ENCODE measurements around the gene APBA1. TPM values are rescaled to one million over a fixed set of nuclear protein-coding genes. Genes with fewer than 3 reads are reported as not detected.

Gene APBA1
- total and polyA plus RNA-seq, 4 donors: 0.95 to 8.1 (median 2.8) TPM

GRCh38 chr9:69674716-69675438 is 2.7 kb upstream of the APBA1 start:
- Histone ChIP-seq H3K4me1 (ENCODE audit: control insufficient read depth in 5 of 5, insufficient read depth in 5 of 5, low read length in 5 of 5) (peaks cover 0 to 36% (median 19%) of the 10 kb centered on the region in 5 donors), H3K27ac (ENCODE audit: low read depth in 1 of 2, low read length in 1 of 2) (no peak overlapping the region), H3K27me3 (ENCODE audit: control insufficient read depth in 3 of 3, insufficient read depth in 3 of 3, low read length in 2 of 3) (no peaks in the 10 kb centered on the region), H3K9ac (ENCODE audit: insufficient read depth in 1 of 2, low read length in 2 of 2) (no peak overlapping the region), H3K36me3 (ENCODE audit: control insufficient read depth in 4 of 4, insufficient read depth in 4 of 4, low read length in 4 of 4) (no peaks in the 10 kb centered on the region), H3K9me3 (ENCODE audit: control insufficient read depth in 4 of 4, insufficient read depth in 3 of 4, low read length in 3 of 4) (no peaks in the 10 kb centered on the region), H3K4me3 (no peak overlapping the region)
- DNase-seq (peak in 2 of 3 donors; percentile 76 to 80), ATAC-seq (ENCODE audit: insufficient read depth, low FRiP score) (no peak)
- WGBS, 2 donors: 35 to 53% methylated on average over 3 of the region's 3 CpGs
- TF ChIP-seq CTCF (IDR thresholded peaks at IDR 0.05; ENCODE audit: control extremely low read depth, extremely low read depth): no peak

- no peak for ATAC-seq (ENCODE audit: insufficient read depth, low FRiP score)
- Histone ChIP-seq H3K9me3 (ENCODE audit: control insufficient read depth in 4 of 4, insufficient read depth in 3 of 4, low read length in 3 of 4) (no peaks in the 10 kb centered on the region), H3K9ac (ENCODE audit: insufficient read depth in 1 of 2, low read length in 2 of 2) (peak overlapping the region in 1 of 2 donors; percentile 54), H3K36me3 (ENCODE audit: control insufficient read depth in 4 of 4, insufficient read depth in 4 of 4, low read length in 4 of 4) (no peaks in the 10 kb centered on the region), H3K4me3 (no peak overlapping the region), H3K27me3 (ENCODE audit: control insufficient read depth in 3 of 3, insufficient read depth in 3 of 3, low read length in 2 of 3) (no peaks in the 10 kb centered on the region), H3K4me1 (ENCODE audit: control insufficient read depth in 5 of 5, insufficient read depth in 5 of 5, low read length in 5 of 5) (peaks cover 0 to 36% (median 19%) of the 10 kb centered on the region in 5 donors), H3K27ac (ENCODE audit: low read depth in 1 of 2, low read length in 1 of 2) (no peak overlapping the region)
- peak in 1 of 3 donors; percentile 29 for DNase-seq
- WGBS, 2 donors: 74 to 81% methylated on average over 11 of the region's 11 CpGs
- no peak for TF ChIP-seq CTCF (IDR thresholded peaks at IDR 0.05; ENCODE audit: control extremely low read depth, extremely low read depth)
Measured at GRCh38 chr9:69674112-69674685, 2.0 kb upstream of the APBA1 start.

GRCh38 chr9:69673311-69673640 is 1.1 kb upstream of the APBA1 start:
- peak; percentile 1 for ATAC-seq (ENCODE audit: insufficient read depth, low FRiP score)
- no peaks in the 10 kb centered on the region for H3K27me3 ChIP-seq (ENCODE audit: control insufficient read depth in 3 of 3, insufficient read depth in 3 of 3, low read length in 2 of 3)
- no peak for DNase-seq
- H3K9ac ChIP-seq (ENCODE audit: insufficient read depth in 1 of 2, low read length in 2 of 2): peak overlapping the region in 1 of 2 donors; percentile 84
- WGBS, 2 donors: 55 to 63% methylated on average over 6 of the region's 6 CpGs
- H3K4me3 ChIP-seq: no peak overlapping the region
- no peaks in the 10 kb centered on the region for H3K36me3 ChIP-seq (ENCODE audit: control insufficient read depth in 4 of 4, insufficient read depth in 4 of 4, low read length in 4 of 4)
- H3K4me1 ChIP-seq (ENCODE audit: control insufficient read depth in 5 of 5, insufficient read depth in 5 of 5, low read length in 5 of 5): peaks cover 0 to 36% (median 19%) of the 10 kb centered on the region in 5 donors
- peak overlapping the region in 1 of 2 donors; percentile 68 for H3K27ac ChIP-seq (ENCODE audit: low read depth in 1 of 2, low read length in 1 of 2)
- no peaks in the 10 kb centered on the region for H3K9me3 ChIP-seq (ENCODE audit: control insufficient read depth in 4 of 4, insufficient read depth in 3 of 4, low read length in 3 of 4)
- no peak for TF ChIP-seq CTCF (IDR thresholded peaks at IDR 0.05; ENCODE audit: control extremely low read depth, extremely low read depth)
